Fibroblast of the aortic adventitia (primary cell): Measurements from ENCODE around the gene TRPV5. TPM values are rescaled to one million over a fixed set of nuclear protein-coding genes. Genes with fewer than 3 reads are reported as not detected.

Experiments used
- DNase-seq: peaks from one replicate; pipeline ENCODE4 v3.0.0-alpha.2; 2010; ENCODE audit warnings: low read depth
- H3K4me3 ChIP-seq: 2 replicates; pipeline ENCODE4 v1.5.1; 2011; ENCODE audit warnings: low read depth, mild to moderate bottlenecking, control low read depth, low read length, moderate library complexity
- CTCF ChIP-seq: IDR thresholded peaks from 2 replicates; pipeline ENCODE4 v1.5.1; 2011; ENCODE audit warnings: mild to moderate bottlenecking, low read length, control low read depth, inconsistent platforms; ENCODE audit not compliant: insufficient read depth
- total RNA-seq: library from RNA; depleted of rRNA; stranded (reverse); fragments of >200 nt; gene quantifications from 2 replicates; pipeline ENCODE4 v1.2.3, GENCODE V29; 2012; ENCODE audit warnings: low replicate concordance

The TRPV5 gene
- total RNA-seq, 1 donor: not detected

DNA sequence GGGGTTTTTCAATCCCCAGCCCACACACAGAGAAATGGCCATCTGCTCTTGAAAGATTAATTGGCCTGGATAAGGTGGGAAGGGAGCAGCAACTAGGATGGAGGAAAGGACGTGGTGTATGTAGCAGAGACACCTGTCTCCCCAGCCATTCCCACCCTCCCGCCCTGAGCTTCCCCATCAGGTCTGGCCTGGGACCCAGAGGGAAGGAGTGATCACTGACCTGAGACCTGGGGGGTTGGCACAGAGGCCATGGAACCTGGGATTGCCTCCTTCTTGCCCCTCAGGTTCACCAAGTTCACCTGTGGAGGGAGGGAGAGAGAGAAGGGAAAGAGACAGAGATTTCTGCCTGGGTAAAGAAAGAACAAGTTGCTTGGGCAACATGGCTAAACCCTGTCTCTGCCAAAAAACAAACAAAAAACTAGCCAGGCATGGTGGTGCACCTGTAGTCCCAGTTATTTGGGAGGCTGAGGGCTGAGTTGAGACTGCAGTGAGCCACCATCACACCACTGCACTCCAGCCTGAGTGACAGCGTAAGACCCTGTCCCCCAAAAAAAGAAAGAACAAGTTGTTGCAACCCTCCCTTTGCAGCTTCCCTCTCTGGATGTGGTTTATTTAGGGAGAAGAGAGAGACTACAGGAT lies 36.7 kb downstream of the TRPV5 start:
- H3K4me3 ChIP-seq: no peak overlapping the region
- no peak for TF ChIP-seq CTCF
- DNase-seq: no peak

GRCh38 chr7:142896151-142896550 lies 37.4 kb downstream of the TRPV5 start:
- no peak for TF ChIP-seq CTCF
- H3K4me3 ChIP-seq: no peak overlapping the region
- no peak for DNase-seq

- TF ChIP-seq CTCF: no peak
- no peak for DNase-seq
- no peak overlapping the region for H3K4me3 ChIP-seq
Measured at GRCh38 chr7:142894985-142895593, 38.5 kb downstream of the TRPV5 start.

DNA sequence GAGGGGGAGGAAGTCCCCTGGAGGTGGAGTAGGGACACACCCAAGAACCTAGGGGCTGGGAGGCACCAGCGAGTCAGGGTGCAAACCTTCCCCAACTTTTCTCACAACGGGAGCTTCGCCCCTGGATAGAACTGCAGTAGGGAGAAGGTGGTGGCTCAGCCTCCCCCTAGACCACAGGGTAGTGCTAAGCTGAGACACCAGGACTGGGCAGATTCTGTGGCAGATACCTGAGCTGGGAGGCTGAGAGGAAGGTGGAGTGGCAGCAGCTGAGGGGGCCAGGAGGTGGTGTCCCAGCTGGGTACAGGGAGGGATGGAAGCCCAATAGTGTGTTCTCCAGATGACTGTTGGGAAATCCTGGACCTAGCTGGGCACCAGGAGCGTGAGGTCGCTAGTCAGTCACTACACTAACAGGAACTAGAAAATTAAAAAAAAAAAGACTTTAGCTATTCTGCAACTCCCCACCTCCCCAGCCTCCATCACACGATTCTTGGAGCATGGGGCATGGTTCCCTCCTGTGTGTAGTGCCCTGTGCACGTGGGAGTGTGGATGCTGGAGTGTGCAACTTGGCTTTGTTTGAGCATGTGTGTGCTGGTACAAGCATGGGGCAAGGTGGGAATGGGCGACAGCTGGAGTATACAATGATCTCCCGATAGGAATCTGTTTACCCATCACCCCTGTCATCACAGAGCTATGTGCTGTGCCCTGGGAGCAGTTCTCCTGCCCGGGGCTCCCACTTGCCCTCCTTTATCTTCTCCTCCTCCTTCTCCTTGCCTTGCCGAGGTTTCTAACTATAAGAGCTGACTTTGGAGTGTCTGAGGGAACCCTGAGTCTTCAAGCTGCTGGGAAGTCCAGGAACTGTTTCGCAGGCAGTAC lies 39.2 kb downstream of the TRPV5 start:
- DNase-seq: no peak
- TF ChIP-seq CTCF: no peak
- no peak overlapping the region for H3K4me3 ChIP-seq

- TF ChIP-seq CTCF: no peak
- H3K4me3 ChIP-seq: no peak overlapping the region
- DNase-seq: no peak
Measured at GRCh38 chr7:142892951-142893350, 40.6 kb downstream of the TRPV5 start.

DNA sequence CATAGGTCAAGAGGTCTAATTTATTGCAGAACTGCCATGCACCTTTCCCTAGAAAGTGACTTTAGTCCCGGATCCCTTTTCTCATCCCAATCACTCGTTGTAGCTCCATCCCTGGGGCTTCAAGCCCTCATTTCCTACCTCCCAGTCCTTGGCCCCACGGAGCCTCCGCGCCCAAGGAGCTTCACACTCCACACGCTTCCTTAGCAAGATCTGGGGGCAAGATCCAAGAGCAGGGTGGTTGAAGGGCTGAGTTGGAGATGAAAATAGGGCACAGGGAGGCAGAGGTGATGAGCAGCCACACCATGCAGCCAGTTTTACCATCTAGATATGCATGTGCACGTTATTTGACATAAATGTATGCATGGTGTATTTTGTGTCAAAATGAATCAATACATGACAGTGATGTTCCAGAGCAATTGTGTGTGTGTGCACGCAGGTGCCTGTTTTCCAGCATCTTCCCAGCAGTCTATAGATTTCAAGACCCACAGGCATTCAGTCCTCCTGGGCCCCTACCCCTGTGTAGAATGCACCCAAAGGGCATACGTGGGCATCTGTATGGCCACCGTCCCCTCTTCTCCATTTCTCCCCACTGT lies 42.0 kb downstream of the TRPV5 start:
- no peak for TF ChIP-seq CTCF
- no peak overlapping the region for H3K4me3 ChIP-seq
- DNase-seq: no peak
